Spleen (tissue), 11 donors: ENCODE measurements around the gene BMPER. TPM values are rescaled to one million over a fixed set of nuclear protein-coding genes. Genes with fewer than 3 reads are reported as not detected.

Experiments used
- DNase-seq: peaks from one replicate; pipeline ENCODE4 v3.0.0-alpha.2; 2020
- H3K27ac ChIP-seq, 8 donors: fragments of 200-600 bp; sonication (generic) in 7 of 8; 1 replicate in 4 of 8; 2 replicates in 4 of 8; pipeline versions ENCODE4 v1.5.0 to v1.8.0; 2016 to 2021; ENCODE audit warnings: inconsistent platforms in 4 of 8, mild to moderate bottlenecking in 4 of 8, moderate library complexity in 1 of 8
- H3K27me3 ChIP-seq, 7 donors: fragments of 200-600 bp; sonication (generic) in 6 of 7; replicated peaks in 1 of 7; 1 replicate in 4 of 7; 2 replicates in 3 of 7; pipeline versions ENCODE4 v1.5.0 to v1.8.0; 2016 to 2021; ENCODE audit warnings: inconsistent platforms in 3 of 7, mild to moderate bottlenecking in 1 of 7
- H3K36me3 ChIP-seq, 6 donors: fragments of 200-600 bp; sonication (generic) in 5 of 6; 1 replicate in 4 of 6; 2 replicates in 2 of 6; pipeline versions ENCODE4 v1.5.0 to v1.8.0; 2016 to 2021; ENCODE audit warnings: inconsistent platforms in 2 of 6
- H3K4me1 ChIP-seq, 6 donors: fragments of 200-600 bp; sonication (generic) in 5 of 6; 1 replicate in 3 of 6; 2 replicates in 3 of 6; pipeline versions ENCODE4 v1.5.0 to v1.8.0; 2016 to 2021; ENCODE audit warnings: inconsistent platforms in 3 of 6
- H3K4me3 ChIP-seq, 8 donors: fragments of 200-600 bp; sonication (generic) in 7 of 8; 1 replicate in 4 of 8; 2 replicates in 4 of 8; pipeline versions ENCODE4 v1.5.0 to v1.8.0; 2016 to 2021; ENCODE audit warnings: inconsistent platforms in 4 of 8, mild to moderate bottlenecking in 4 of 8, moderate library complexity in 2 of 8
- H3K9me3 ChIP-seq, 8 donors: fragments of 200-600 bp; sonication (generic) in 7 of 8; 1 replicate in 4 of 8; 2 replicates in 4 of 8; pipeline versions ENCODE4 v1.5.0 to v1.8.0; 2016 to 2021; ENCODE audit warnings: inconsistent platforms in 4 of 8
- CTCF ChIP-seq, 11 experiments: fragments of 200-600 bp in 7 of 11; fragments of 450-650 bp in 4 of 11; sonication (generic) in 4 of 11; IDR thresholded peaks in 8 of 11; conservative IDR thresholded peaks in 3 of 11; 1 replicate in 7 of 11; 2 replicates in 4 of 11; pipeline versions ENCODE4 v1.4.0 to v1.8.0; 2016 to 2021; ENCODE audit warnings: antibody characterized with exemption in 11 of 11, inconsistent platforms in 4 of 11, mild to moderate bottlenecking in 1 of 11
- POLR2A ChIP-seq, 3 donors: fragments of 450-650 bp; IDR thresholded peaks; one replicate each; pipeline ENCODE4 v1.5.1; 2017; ENCODE audit warnings: antibody characterized with exemption in 3 of 3, mild to moderate bottlenecking in 1 of 3
- POLR2AphosphoS5 ChIP-seq, 3 donors: sonication (generic); formaldehyde crosslinking; IDR thresholded peaks; one replicate each; pipeline ENCODE4 v1.5.1; 2017; ENCODE audit warnings: antibody characterized with exemption in 3 of 3
- WGBS, 5 donors: extraction: QIAGEN DNeasy Blood & Tissue Kit in 3 of 5; methylation state at CpG; one replicate each; pipeline versions ENCODE4 v1.1.5 to v1.1.7; 2013 to 2018; 5-methylcytosine and 5-hydroxymethylcytosine counted together
- intact Hi-C: fragments of 100-400 bp; cut with DNase I; formaldehyde crosslinking; loops from one replicate; pipeline ENCODE4 v1.15.0; 2023; ENCODE audit warnings: low total_unique reads
- polyA plus RNA-seq, 3 donors: library from polyadenylated mRNA; stranded (reverse); fragments of 200-250 nt; gene quantifications; one replicate each; pipeline ENCODE4 v1.2.1, GENCODE V29; 2013
- total RNA-seq, 7 donors: library from RNA; depleted of rRNA in 3 of 7; stranded (reverse); fragments of >200 nt in 3 of 7; fragmentation: NEBNext Ultra II Directional in 4 of 7; extraction: Animal tissue kit (Norgen Biotek cat#: 25700) in 4 of 7; gene quantifications; one replicate each; pipeline versions ENCODE4 v1.1.0 to v1.2.1, GENCODE V29; 2016 to 2021
- donor health status: healthy with polysubstance abuse.
- donor health status: DM: no; HTN: no; CAD: no; lungs with moderate emphysema.
- donor health status: DM: no; HTN: no; CAD: no.
- donor health status: Bipolar disorder and iron deficiency.
- donor health status: healthy.
- donor health status: DM: no; HTN: no; CAD: no.
- donor health status: DM: yes; HTN: yes; CAD: no.

Gene BMPER
- total and polyA plus RNA-seq, 10 donors, result 0.14 to 4.4 (median 2.1) TPM

DNA sequence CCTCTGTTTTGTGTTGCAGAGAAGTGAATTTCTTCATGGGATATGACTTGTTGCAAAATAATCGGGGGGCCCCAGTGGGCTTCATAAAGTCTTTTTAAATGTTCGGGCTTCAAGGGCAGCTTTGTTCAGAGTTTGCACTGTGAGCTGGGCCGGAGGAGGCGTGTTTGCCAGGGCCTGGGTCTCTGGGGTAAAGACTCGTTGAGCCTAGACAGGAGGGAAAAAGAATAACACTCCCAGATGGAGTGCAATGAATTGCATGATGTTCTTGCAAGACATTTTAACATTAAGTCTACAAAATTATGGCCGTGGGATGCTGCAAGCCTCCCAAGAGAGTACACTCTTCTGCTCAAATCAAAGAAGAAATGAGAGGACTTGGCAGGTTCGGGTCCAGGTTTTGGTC, 23.6 kb downstream of the BMPER start:
- intact Hi-C loops, result no loop called here
- Histone ChIP-seq H3K27ac (no peak overlapping the region), H3K4me3 (no peak overlapping the region), H3K36me3 (no peaks in the 10 kb centered on the region), H3K4me1 (peaks cover 0 to 13% (median 5%) of the 10 kb centered on the region in 6 donors), H3K9me3 (no peaks in the 10 kb centered on the region), H3K27me3 (no peaks in the 10 kb centered on the region)
- TF ChIP-seq CTCF (IDR thresholded peaks at IDR 0.05 in 8 of 11, conservative IDR thresholded peaks at IDR 0.05 in 3 of 11) (no peak), POLR2AphosphoS5 (IDR thresholded peaks at IDR 0.05) (no peak), POLR2A (IDR thresholded peaks at IDR 0.05) (no peak)
- no peak for DNase-seq
- 71 to 90% (median 81%) methylated on average over 7 of the region's 7 CpGs for WGBS, 5 donors

DNA sequence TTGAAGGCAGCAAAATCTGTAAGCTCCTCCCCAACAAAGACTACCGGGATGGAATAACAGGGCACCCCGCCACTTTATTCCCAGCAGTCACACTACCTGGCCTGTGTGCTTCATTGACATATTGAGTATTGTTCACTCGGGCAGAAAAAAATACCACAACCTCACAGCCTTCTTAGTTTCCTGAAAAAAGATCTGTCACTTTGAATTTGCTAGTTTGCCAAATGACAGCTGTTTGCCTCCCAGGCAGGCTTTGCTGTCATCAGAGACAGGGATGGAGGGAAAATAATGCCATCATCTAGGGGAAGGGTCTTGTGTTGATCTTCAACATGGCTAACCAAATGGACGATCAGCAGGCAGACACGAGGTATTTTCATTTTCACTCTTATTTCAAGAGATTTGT, 26.9 kb downstream of the BMPER start:
- 59 to 71% (median 60%) methylated on average over 5 of the region's 5 CpGs for WGBS, 5 donors
- Histone ChIP-seq H3K9me3 (no peaks in the 10 kb centered on the region), H3K27me3 (no peaks in the 10 kb centered on the region), H3K36me3 (no peaks in the 10 kb centered on the region), H3K27ac (no peak overlapping the region), H3K4me1 (peaks cover 0 to 13% (median 5%) of the 10 kb centered on the region in 6 donors), H3K4me3 (peak overlapping the region in 3 of 8 donors; percentile 3 to 46 (median 10))
- intact Hi-C loops, result no loop called here
- TF ChIP-seq POLR2AphosphoS5 (IDR thresholded peaks at IDR 0.05), result no peak
- no peak for TF ChIP-seq CTCF (IDR thresholded peaks at IDR 0.05 in 8 of 11, conservative IDR thresholded peaks at IDR 0.05 in 3 of 11)
- no peak for TF ChIP-seq POLR2A (IDR thresholded peaks at IDR 0.05)
- no peak for DNase-seq

DNA sequence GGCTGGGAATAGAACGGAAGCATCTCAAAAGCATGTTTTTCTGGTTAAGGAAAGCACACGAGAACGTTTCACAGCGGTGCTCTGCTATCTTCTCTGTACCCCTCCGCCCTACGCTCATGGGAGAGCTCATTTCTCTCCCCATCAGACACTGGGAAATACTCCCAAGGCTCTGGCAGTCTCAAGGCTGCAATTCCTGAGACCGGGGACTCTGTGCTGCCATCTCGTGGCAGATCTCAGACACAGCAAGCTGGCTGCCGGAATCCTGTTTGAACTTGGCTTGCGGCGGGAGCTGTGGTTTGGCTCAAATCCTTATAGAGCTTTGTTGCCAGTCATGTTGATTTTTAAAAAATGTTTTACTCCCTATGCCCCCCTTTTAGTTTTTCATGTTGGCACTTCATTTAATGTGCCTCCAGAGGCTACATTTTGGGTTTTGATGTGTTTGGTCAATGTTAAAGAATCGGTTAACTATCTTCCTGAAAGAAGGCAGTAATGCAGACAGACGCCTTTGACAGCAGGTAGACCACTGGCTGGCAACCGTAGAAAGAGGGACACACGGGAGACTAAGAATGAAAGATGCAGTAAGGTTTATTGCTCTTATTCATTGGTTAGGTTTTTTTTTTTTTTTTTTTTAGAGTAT, 27.6 kb downstream of the BMPER start:
- no peaks in the 10 kb centered on the region for H3K27me3 ChIP-seq
- peak; percentile 88 for DNase-seq
- 14 to 22% (median 18%) methylated on average over 15 of the region's 15 CpGs for WGBS, 5 donors
- H3K4me1 ChIP-seq, result peaks cover 0 to 13% (median 5%) of the 10 kb centered on the region in 6 donors
- H3K36me3 ChIP-seq, result no peaks in the 10 kb centered on the region
- peak overlapping the region in 3 of 8 donors; percentile 3 to 46 (median 10) for H3K4me3 ChIP-seq
- intact Hi-C loops, result no loop called here
- H3K9me3 ChIP-seq, result no peaks in the 10 kb centered on the region
- TF ChIP-seq POLR2A (IDR thresholded peaks at IDR 0.05) (no peak), CTCF (IDR thresholded peaks at IDR 0.05 in 8 of 11, conservative IDR thresholded peaks at IDR 0.05 in 3 of 11) (peak; percentile 75 to 95 (median 88)), POLR2AphosphoS5 (IDR thresholded peaks at IDR 0.05) (peak in 2 of 3 donors; percentile 16 to 39)
- peak overlapping the region in 1 of 8 donors; percentile 36 for H3K27ac ChIP-seq

DNA sequence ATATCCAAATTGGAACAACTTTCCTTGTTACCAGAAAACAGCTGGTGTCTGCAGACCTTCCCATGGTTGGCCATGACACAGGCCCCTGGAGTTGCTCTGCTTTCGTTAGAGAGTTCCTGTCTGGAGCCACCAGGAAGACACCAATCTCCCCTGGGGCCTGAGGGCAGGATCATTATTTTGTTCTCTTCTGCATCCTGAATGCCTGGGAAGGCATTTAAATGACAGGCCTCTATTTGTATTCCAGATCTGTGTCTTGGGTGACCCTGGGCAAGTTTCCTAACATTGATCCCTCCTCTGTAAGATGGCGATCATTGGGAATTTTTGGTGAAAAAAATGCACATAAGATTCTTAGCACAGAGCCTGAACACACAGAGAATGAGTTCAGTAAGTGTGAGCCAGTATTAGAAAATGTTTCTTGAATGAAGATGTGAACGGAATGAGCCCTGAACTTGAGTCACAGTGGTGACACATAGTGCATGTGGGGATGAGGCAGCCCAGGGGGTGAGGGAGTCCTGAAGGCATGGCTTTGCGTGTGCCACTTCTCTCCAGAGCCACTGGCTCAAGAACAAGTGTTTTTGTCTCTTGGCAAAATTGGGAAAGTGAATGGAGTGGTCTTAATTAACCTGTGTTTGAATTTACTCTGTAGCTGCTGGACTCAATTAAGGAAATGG, 28.4 kb downstream of the BMPER start:
- peak overlapping the region in 1 of 8 donors; percentile 36 for H3K27ac ChIP-seq
- no peaks in the 10 kb centered on the region for H3K9me3 ChIP-seq
- H3K27me3 ChIP-seq, result no peaks in the 10 kb centered on the region
- WGBS, 5 donors, result 64 to 95% (median 72%) methylated on average over 4 of the region's 4 CpGs
- H3K36me3 ChIP-seq, result no peaks in the 10 kb centered on the region
- no peak for DNase-seq
- peaks cover 0 to 13% (median 5%) of the 10 kb centered on the region in 6 donors for H3K4me1 ChIP-seq
- H3K4me3 ChIP-seq, result no peak overlapping the region
- TF ChIP-seq POLR2AphosphoS5 (IDR thresholded peaks at IDR 0.05) (no peak), CTCF (IDR thresholded peaks at IDR 0.05 in 8 of 11, conservative IDR thresholded peaks at IDR 0.05 in 3 of 11) (no peak), POLR2A (IDR thresholded peaks at IDR 0.05) (no peak)
- intact Hi-C loops, result no loop called here
